GM10248 (cell line): Measurements from ENCODE around the gene PRR20E.
"Not testable (repeated sequence)": the region's sequence is repeated elsewhere in the genome, so short reads cannot be mapped to it uniquely, and the experiment has no call there.

Experiments used
- CTCF ChIA-PET: fragments of 300-600 bp; sonication (Branson Sonifier 250); formaldehyde crosslinking; extraction: SDS; loops from one replicate; lab custom pipeline; 2021; ENCODE audit warnings: antibody characterized with exemption; lab: Yijun Ruan, JAX
- POLR2A ChIA-PET: fragments of 350-650 bp; sonication (Branson Sonifier 250); formaldehyde crosslinking; extraction: SDS; loops from one replicate; lab custom pipeline; 2020; ENCODE audit warnings: antibody characterized with exemption; lab: Yijun Ruan, JAX
- DNase-seq: peaks from one replicate; pipeline ENCODE4 v3.0.0; 2012; ENCODE audit errors: extremely low spot score
- CTCF ChIP-seq: IDR thresholded peaks from 2 replicates; pipeline ENCODE4 v1.5.1; 2012; ENCODE audit warnings: mild to moderate bottlenecking, low read depth; ENCODE audit errors: extremely low read depth, missing control alignments, control extremely low read depth

The PRR20E gene

GRCh38 chr13:57166897-57167296 is at the start of gene PRR20E:
Gene PRR20E (plus strand): TSS chr13:57167197. CDS start chr13:57167584, 387 bp downstream.
- DNase-seq, CTCF ChIA-PET, POLR2A ChIA-PET: not testable (repeated sequence)

- no peak for DNase-seq
- ChIA-PET POLR2A (no interaction called here), CTCF (no interaction called here)
- TF ChIP-seq CTCF = no peak
Observed at GRCh38 chr13:57123681-57124080, 43.3 kb upstream of the PRR20E start.

GRCh38 chr13:57128909-57129308 is 38.1 kb upstream of the PRR20E start:
- no peak for DNase-seq
- ChIA-PET POLR2A (no interaction called here), CTCF (interaction anchor here (0.9 kb wide), 1 partner anchor 10 kb away, joined by 3 read pairs; no protein-coding TSS in a partner anchor)
- no peak for TF ChIP-seq CTCF

GRCh38 chr13:57136093-57136492 is 30.9 kb upstream of the PRR20E start:
- POLR2A ChIA-PET = no interaction called here
- no peak for TF ChIP-seq CTCF
- CTCF ChIA-PET = no interaction called here
- no peak for DNase-seq

GRCh38 chr13:57137585-57137984 is 29.4 kb upstream of the PRR20E start:
- POLR2A ChIA-PET = no interaction called here
- no peak for TF ChIP-seq CTCF
- no peak for DNase-seq
- CTCF ChIA-PET = no interaction called here

GRCh38 chr13:57138988-57139387 is 28.0 kb upstream of the PRR20E start:
- DNase-seq = no peak
- TF ChIP-seq CTCF = no peak
- CTCF ChIA-PET = no interaction called here
- POLR2A ChIA-PET = no interaction called here

- POLR2A ChIA-PET, CTCF ChIA-PET, DNase-seq: not testable (repeated sequence)
Observed at GRCh38 chr13:57139781-57140180, 27.2 kb upstream of the PRR20E start.

- CTCF ChIA-PET, DNase-seq, POLR2A ChIA-PET: not testable (repeated sequence)
Observed at GRCh38 chr13:57140235-57140968, 26.6 kb upstream of the PRR20E start, which contains the start of gene PRR20A. Gene PRR20A (plus strand): TSS chr13:57140918. CDS start chr13:57141305, 387 bp downstream.

- CTCF ChIA-PET, DNase-seq, POLR2A ChIA-PET: not testable (repeated sequence)
Observed at GRCh38 chr13:57147188-57147587, 19.8 kb upstream of the PRR20E start, which contains the start of gene PRR20B. Gene PRR20B (plus strand): TSS chr13:57147488. CDS start chr13:57147875, 387 bp downstream.

GRCh38 chr13:57148106-57148505 is 18.9 kb upstream of the PRR20E start:
- DNase-seq, POLR2A ChIA-PET, CTCF ChIA-PET: not testable (repeated sequence)

- DNase-seq, CTCF ChIA-PET, POLR2A ChIA-PET: not testable (repeated sequence)
Observed at GRCh38 chr13:57153761-57154160, 13.2 kb upstream of the PRR20E start, which contains the start of gene PRR20C. Gene PRR20C (plus strand): TSS chr13:57154061. CDS start chr13:57154448, 387 bp downstream.

GRCh38 chr13:57160332-57160731 is 6.7 kb upstream of the PRR20E start, which contains the start of gene PRR20D:
Gene PRR20D (plus strand): TSS chr13:57160632. CDS start chr13:57161019, 387 bp downstream.
- POLR2A ChIA-PET, CTCF ChIA-PET, DNase-seq: not testable (repeated sequence)
